HT1080 (cell line): ENCODE data around the gene SYT15. TPM values are rescaled to one million over a fixed set of nuclear protein-coding genes. Genes with fewer than 3 reads are reported as not detected.
A peak's percentile ranks its signal among the peaks of the same experiment; 100 is the strongest.
"Not testable (repeated sequence)": the region's sequence is repeated elsewhere in the genome, so short reads cannot be mapped to it uniquely, and the experiment has no call there.

Experiments
- DNase-seq: peaks from one replicate; pipeline ENCODE4 v3.0.0-alpha.2; 2015; ENCODE audit warnings: low read depth
- polyA plus RNA-seq, 2 experiments: library from polyadenylated mRNA; depleted of rRNA; stranded (reverse); fragments of >200 nt; gene quantifications; 2 replicates each; pipeline ENCODE4 v1.2.3, GENCODE V29; 2015
- total RNA-seq: library from RNA; depleted of rRNA; stranded (reverse); fragments of >200 nt; shearing (Covaris generic); gene quantifications from 2 replicates; pipeline ENCODE4 v1.2.3, GENCODE V29; 2014; rRNA removed

The SYT15 gene
- 0.07 and 0.08 TPM in 2 replicates for total RNA-seq
- polyA plus RNA-seq (2015; cell fraction: cytosol; rRNA removed) = 0.27 and 0.30 TPM in 2 replicates
- 0.22 and 0.51 TPM in 2 replicates for polyA plus RNA-seq (2015; cell fraction: nucleus; rRNA removed)

GRCh38 chr10:46578474-46579178 is at the start of gene SYT15:
TSS of gene SYT15 (plus strand) at chr10:46579128. CDS start at chr10:46579169, 41 bp downstream.
- DNase-seq = not testable (repeated sequence)

- DNase-seq = not testable (repeated sequence)
Measured at GRCh38 chr10:46529742-46530141, 49.2 kb upstream of the SYT15 start.

- peak; percentile 55 for DNase-seq
Measured at GRCh38 chr10:46530249-46531186, 48.4 kb upstream of the SYT15 start.

- DNase-seq = not testable (repeated sequence)
Measured at GRCh38 chr10:46532256-46532655, 46.7 kb upstream of the SYT15 start.

- DNase-seq = no peak
Measured at GRCh38 chr10:46534828-46535524, 44.0 kb upstream of the SYT15 start.

- no peak for DNase-seq
Measured at GRCh38 chr10:46536171-46536570, 42.8 kb upstream of the SYT15 start.

GRCh38 chr10:46536781-46537180 is 42.1 kb upstream of the SYT15 start:
- DNase-seq = no peak

GRCh38 chr10:46537309-46537708 is 41.6 kb upstream of the SYT15 start:
- DNase-seq = no peak

GRCh38 chr10:46538155-46538554 is 40.8 kb upstream of the SYT15 start:
- no peak for DNase-seq

GRCh38 chr10:46538717-46539426 is 40.1 kb upstream of the SYT15 start:
- no peak for DNase-seq

GRCh38 chr10:46539596-46540411 is 39.1 kb upstream of the SYT15 start:
- DNase-seq = no peak

GRCh38 chr10:46540412-46541016 is 38.4 kb upstream of the SYT15 start:
- DNase-seq = no peak

GRCh38 chr10:46541017-46541661 is 37.8 kb upstream of the SYT15 start:
- no peak for DNase-seq

- DNase-seq = no peak
Measured at GRCh38 chr10:46541735-46542566, 37.0 kb upstream of the SYT15 start.

- DNase-seq = no peak
Measured at GRCh38 chr10:46542567-46543465, 36.1 kb upstream of the SYT15 start.

- DNase-seq = no peak
Measured at GRCh38 chr10:46543466-46544377, 35.2 kb upstream of the SYT15 start.
